ENCODE measurements around the gene GAL3ST3.
A peak's percentile ranks its signal among the peaks of the same experiment; 100 is the strongest.

GAL3ST3 gene

DNA sequence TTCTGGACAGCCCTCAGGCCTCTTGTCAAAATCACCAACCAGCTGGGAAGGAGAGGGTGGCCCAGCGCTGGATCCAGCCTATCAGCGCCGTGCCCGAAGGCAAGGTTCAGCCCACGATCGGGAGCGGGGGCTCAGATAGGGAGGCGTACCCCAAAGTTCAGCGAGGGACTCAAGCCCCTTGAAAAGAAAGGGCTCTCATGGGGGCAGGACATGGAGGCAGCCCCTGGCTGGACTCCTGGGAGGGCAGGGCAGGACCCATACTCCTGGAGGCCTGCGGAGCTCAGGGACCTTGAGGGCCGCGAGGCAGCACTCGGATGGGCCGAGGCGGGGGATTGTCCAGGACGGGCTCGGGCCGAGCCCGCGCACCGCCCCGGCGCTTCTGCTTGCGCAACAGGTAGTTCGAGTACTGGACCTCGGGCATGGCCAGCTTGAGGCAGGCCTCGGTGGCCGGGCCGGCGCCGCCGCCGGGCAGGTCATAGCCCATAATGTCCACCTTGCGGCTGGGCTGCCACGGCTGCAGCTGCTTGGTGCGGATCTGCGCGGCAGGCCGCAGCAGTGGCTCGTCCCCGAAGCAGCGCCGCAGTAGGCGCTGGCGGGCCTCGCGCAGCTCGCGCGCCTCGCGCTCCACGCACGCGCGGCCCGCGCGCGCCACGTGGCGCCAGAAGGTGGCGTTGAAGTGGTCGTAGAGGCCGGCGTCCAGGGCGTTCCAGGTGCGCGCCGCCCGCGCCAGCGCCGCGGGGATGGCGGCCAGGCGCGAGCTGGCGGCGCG is 6.5 kb downstream of the GAL3ST3 start:
- TF ChIP-seq, protein P1, sequence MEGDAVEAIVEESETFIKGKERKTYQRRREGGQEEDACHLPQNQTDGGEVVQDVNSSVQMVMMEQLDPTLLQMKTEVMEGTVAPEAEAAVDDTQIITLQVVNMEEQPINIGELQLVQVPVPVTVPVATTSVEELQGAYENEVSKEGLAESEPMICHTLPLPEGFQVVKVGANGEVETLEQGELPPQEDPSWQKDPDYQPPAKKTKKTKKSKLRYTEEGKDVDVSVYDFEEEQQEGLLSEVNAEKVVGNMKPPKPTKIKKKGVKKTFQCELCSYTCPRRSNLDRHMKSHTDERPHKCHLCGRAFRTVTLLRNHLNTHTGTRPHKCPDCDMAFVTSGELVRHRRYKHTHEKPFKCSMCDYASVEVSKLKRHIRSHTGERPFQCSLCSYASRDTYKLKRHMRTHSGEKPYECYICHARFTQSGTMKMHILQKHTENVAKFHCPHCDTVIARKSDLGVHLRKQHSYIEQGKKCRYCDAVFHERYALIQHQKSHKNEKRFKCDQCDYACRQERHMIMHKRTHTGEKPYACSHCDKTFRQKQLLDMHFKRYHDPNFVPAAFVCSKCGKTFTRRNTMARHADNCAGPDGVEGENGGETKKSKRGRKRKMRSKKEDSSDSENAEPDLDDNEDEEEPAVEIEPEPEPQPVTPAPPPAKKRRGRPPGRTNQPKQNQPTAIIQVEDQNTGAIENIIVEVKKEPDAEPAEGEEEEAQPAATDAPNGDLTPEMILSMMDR (IDR thresholded peaks at IDR 0.05; ENCODE audit: extremely low read depth, missing control alignments) = no peak
- no peak for DNase-seq (ENCODE audit: low spot score)

DNA sequence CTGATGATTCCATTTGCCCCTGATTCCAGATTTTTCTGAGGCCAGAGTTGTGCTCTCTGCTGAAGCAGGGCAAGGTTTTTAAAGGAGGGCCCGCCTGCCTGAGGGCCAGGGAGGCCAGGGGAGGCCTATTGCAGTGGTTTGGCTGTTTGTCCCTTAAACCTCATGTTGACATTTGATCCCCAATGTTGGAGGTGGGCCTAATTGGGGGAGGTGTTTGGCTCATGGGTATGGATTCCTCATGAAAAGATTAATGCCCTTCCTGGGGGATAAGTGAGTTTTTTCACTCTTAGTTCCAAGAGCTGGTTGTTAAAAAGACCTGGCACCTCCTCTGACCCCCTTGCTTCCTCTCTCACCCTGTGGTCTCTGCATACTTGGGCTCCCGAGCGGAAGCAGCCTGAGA is 9.2 kb downstream of the GAL3ST3 start:
- DNase-seq (ENCODE audit: low spot score) = no peak
- TF ChIP-seq, protein P1 (IDR thresholded peaks at IDR 0.05; ENCODE audit: extremely low read depth, missing control alignments) = no peak

DNA sequence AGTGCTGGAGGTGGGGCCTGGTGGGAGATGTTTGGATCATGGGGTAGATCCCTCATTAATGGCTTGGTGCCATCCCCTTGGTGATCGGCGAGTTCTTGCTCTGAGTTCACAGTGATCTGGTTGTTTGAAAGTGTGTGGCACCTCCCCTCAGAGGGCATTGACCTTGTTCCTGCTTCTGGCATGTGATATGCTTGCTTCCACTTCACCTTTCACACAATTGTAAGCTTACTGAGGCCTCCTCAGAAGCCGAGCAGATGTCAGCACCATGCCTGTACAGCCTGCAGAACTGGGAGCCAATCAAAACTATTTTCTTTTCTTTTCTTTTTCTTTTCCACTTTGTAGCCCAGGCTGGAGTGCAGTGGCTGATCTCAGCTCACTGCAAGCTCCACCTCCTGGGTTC is 11.6 kb downstream of the GAL3ST3 start:
- no peak for DNase-seq (ENCODE audit: low spot score)
- TF ChIP-seq, protein P1 (IDR thresholded peaks at IDR 0.05; ENCODE audit: extremely low read depth, missing control alignments) = no peak

DNA sequence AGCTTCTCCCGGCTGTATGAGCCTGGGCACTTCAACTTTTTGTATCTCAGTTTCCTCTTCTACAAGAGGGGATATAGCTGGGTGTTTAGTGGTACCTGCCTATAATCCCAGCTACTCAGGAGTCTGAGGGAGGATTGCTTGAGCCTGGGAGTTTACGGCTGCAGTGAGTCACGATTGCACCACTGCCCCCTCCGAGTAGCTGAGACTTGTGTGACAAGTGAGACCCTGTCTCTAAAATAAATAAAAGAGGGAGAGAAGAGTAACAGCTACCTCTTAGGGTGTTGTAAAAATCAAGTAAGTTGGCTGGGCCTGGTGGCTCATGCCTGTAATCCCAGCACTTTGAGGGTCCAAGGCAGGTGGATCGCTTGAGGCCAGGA is 12.6 kb downstream of the GAL3ST3 start:
- TF ChIP-seq, protein P1 (IDR thresholded peaks at IDR 0.05; ENCODE audit: extremely low read depth, missing control alignments) = no peak
- no peak for DNase-seq (ENCODE audit: low spot score)

DNA sequence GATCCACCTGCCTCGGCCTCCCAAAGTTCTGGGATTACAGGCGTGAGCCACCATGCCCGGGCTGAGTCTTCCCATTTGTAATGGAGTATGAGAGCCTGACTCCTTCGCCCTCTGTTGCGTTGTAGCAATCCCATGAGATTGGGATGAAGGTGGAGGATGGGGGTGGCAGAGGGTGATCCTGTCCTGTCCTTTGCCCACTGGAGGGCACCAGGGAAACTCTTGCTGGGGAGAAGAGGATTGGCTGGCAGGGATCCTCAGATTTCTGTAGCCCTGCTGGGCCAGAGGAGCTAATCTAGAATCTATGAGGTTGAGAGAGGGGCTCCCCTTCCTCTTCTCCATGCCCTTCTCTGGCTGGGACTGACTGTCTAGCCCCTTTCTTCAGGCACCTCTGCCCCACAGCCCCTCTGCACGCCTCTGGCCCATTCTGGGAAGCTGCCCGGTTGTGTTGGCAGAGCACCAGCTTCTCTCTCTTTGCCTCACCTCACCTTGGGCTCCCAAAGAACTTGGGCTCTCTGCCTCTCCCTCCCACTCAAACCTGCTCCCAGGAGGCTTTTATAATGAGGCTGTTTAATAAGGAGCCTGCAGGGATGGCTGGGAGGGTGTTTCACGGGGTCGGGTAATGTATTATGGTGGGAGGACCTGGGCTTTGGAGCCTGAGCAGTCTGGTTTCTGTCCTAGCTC is 13.2 kb downstream of the GAL3ST3 start:
- DNase-seq (ENCODE audit: low spot score) = peak; percentile 10
- TF ChIP-seq, protein P1 (IDR thresholded peaks at IDR 0.05; ENCODE audit: extremely low read depth, missing control alignments) = no peak

DNA sequence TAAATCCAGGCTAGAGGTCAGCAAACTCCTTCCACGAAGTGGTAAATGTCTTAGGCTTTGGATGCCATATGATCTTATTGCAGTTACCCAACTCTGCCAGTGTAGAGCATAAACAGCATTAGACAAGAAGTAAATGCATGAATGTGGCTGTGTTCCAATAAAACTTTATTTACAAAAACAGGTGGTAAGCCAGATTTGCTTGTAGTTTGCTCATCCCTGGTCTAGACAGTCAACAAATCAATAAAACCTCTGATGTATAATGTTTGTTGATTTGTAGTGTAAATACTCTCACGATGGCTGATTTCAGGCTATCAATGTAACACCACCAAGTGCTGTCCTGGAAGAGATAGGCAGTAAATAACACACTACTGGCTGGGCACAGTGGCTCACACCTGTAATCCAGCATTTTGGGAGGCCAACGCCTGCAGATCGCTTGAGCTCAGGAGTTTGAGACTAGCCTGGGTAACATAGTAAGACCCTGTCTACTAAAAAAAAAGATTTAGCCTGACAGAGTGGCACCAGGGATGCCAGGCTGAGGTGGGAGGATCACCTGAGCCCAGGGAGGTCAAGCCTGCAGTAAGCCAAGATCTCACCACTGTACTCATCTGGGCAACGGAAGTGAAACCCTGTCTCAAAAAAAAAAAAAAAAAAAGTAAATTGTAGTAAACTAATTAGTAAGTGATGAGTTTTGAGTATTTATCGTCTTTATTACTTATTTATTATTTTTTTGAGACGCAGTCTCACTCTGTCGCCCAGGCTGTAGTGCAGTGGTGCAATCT is 15.8 kb downstream of the GAL3ST3 start:
- DNase-seq (ENCODE audit: low spot score) = no peak
- TF ChIP-seq, protein P1 (IDR thresholded peaks at IDR 0.05; ENCODE audit: extremely low read depth, missing control alignments) = no peak

Data from GM20000 (cell line).